Body of pancreas (tissue), 4 donors: Measurements from ENCODE around the gene TADA2A. TPM values are rescaled to one million over a fixed set of nuclear protein-coding genes. Genes with fewer than 3 reads are reported as not detected.
A peak's percentile ranks its signal among the peaks of the same experiment; 100 is the strongest.

Experiments used
- ATAC-seq: fragments of 150-250 bp; one replicate; pipeline ENCODE4 v1.9.1; 2016
- DNase-seq, 4 donors: peaks; one replicate each; pipeline ENCODE4 v3.0.0-alpha.2; 2019
- H3K27ac ChIP-seq, 4 donors: fragments of 200-600 bp; sonication (generic); 1 replicate in 3 of 4; 2 replicates in 1 of 4; pipeline versions ENCODE4 v1.5.1 to v1.6.1; 2016 to 2019; ENCODE audit warnings: mild to moderate bottlenecking in 1 of 4, mixed read lengths in 1 of 4, moderate library complexity in 1 of 4
- H3K27me3 ChIP-seq, 2 donors: fragments of 200-600 bp; sonication (generic); one replicate each; pipeline ENCODE4 v1.6.0; 2016; ENCODE audit warnings: mild to moderate bottlenecking in 1 of 2
- H3K36me3 ChIP-seq, 2 donors: fragments of 200-600 bp; sonication (generic); replicated peaks in 1 of 2; 2 replicates each; pipeline ENCODE4 v1.5.1; 2016; ENCODE audit warnings: low read depth in 2 of 2; ENCODE audit not compliant: insufficient read depth in 1 of 2
- H3K4me1 ChIP-seq: fragments of 200-600 bp; sonication (generic); one replicate; pipeline ENCODE4 v1.6.0; 2016
- H3K4me3 ChIP-seq, 2 donors: fragments of 200-600 bp; sonication (generic); 1 replicate in 1 of 2; 2 replicates in 1 of 2; pipeline ENCODE4 v1.5.1; 2016 to 2019
- H3K9me3 ChIP-seq, 3 donors: fragments of 200-600 bp; sonication (generic); 1 replicate in 2 of 3; 2 replicates in 1 of 3; pipeline ENCODE4 v1.5.1; 2016
- CTCF ChIP-seq, 7 experiments: fragments of 450-650 bp in 4 of 7; fragments of 200-600 bp in 3 of 7; sonication (generic) in 3 of 7; IDR thresholded peaks; one replicate each; pipeline ENCODE4 v1.5.1; 2016 to 2019; ENCODE audit warnings: antibody characterized with exemption in 7 of 7
- POLR2A ChIP-seq, 3 donors: fragments of 450-650 bp; IDR thresholded peaks; one replicate each; pipeline ENCODE4 v1.6.1; 2016; ENCODE audit warnings: antibody characterized with exemption in 3 of 3, mild to moderate bottlenecking in 2 of 3
- WGBS, 2 donors: methylation state at CpG; one replicate each; pipeline ENCODE4 v1.1.5; 2017; 5-methylcytosine and 5-hydroxymethylcytosine counted together
- intact Hi-C: fragments of 100-400 bp; cut with DNase I; formaldehyde crosslinking; loops from one replicate; pipeline ENCODE4 v1.15.1; 2023
- total RNA-seq, 2 donors: library from RNA; depleted of rRNA; stranded (reverse); fragments of >200 nt; gene quantifications; one replicate each; pipeline ENCODE4 v1.1.0, GENCODE V29; 2016

The TADA2A gene
- total RNA-seq, 2 donors from 2014 or later: 9.9 to 13.5 TPM

GRCh38 chr17:37359682-37360188 is 47.0 kb upstream of the TADA2A start:
- H3K27ac ChIP-seq: peak overlapping the region; percentile 71 to 88 (median 85)
- H3K4me1 ChIP-seq: peaks cover 36% of the 10 kb centered on the region
- H3K36me3 ChIP-seq: no peaks in the 10 kb centered on the region
- no peaks in the 10 kb centered on the region for H3K9me3 ChIP-seq
- no peak for ATAC-seq
- DNase-seq: no peak
- TF ChIP-seq POLR2A (IDR thresholded peaks at IDR 0.05): peak in 2 of 3 donors; percentile 2 to 8
- TF ChIP-seq CTCF (IDR thresholded peaks at IDR 0.05): no peak
- no peaks in the 10 kb centered on the region for H3K27me3 ChIP-seq
- peak overlapping the region in 1 of 2 donors; percentile 9 for H3K4me3 ChIP-seq
- intact Hi-C loops: no loop called here
- 9 to 12% methylated on average over 18 of the region's 18 CpGs for WGBS, 2 donors

- 66 to 76% methylated on average over 3 of the region's 3 CpGs for WGBS, 2 donors
- ATAC-seq (no peak), DNase-seq (no peak)
- no peaks in the 10 kb centered on the region for H3K27me3 ChIP-seq
- intact Hi-C loops: no loop called here
- no peaks in the 10 kb centered on the region for H3K36me3 ChIP-seq
- H3K9me3 ChIP-seq: no peaks in the 10 kb centered on the region
- TF ChIP-seq POLR2A (IDR thresholded peaks at IDR 0.05) (no peak), CTCF (IDR thresholded peaks at IDR 0.05) (no peak)
- H3K27ac ChIP-seq: peak overlapping the region in 1 of 4 donors; percentile 87
- no peak overlapping the region for H3K4me3 ChIP-seq
- peaks cover 36% of the 10 kb centered on the region for H3K4me1 ChIP-seq
Measured at GRCh38 chr17:37360632-37361031, 46.1 kb upstream of the TADA2A start.

- ATAC-seq (no peak), DNase-seq (no peak)
- Histone ChIP-seq H3K27ac (no peak overlapping the region), H3K9me3 (no peaks in the 10 kb centered on the region), H3K27me3 (no peaks in the 10 kb centered on the region), H3K4me1 (peaks cover 33% of the 10 kb centered on the region), H3K4me3 (no peak overlapping the region), H3K36me3 (no peaks in the 10 kb centered on the region)
- intact Hi-C loops: no loop called here
- TF ChIP-seq POLR2A (IDR thresholded peaks at IDR 0.05) (no peak), CTCF (IDR thresholded peaks at IDR 0.05) (no peak)
- 85 to 90% methylated on average over 4 of the region's 4 CpGs for WGBS, 2 donors
Measured at GRCh38 chr17:37361543-37361942, 45.1 kb upstream of the TADA2A start.

GRCh38 chr17:37365589-37365988 is 41.1 kb upstream of the TADA2A start:
- Histone ChIP-seq H3K27me3 (no peaks in the 10 kb centered on the region), H3K4me3 (no peak overlapping the region), H3K36me3 (no peaks in the 10 kb centered on the region), H3K9me3 (no peaks in the 10 kb centered on the region), H3K4me1 (peaks cover under 1% of the 10 kb centered on the region), H3K27ac (no peak overlapping the region)
- intact Hi-C loops: no loop called here
- ATAC-seq (no peak), DNase-seq (no peak)
- 61 to 72% methylated on average over 1 of the region's 1 CpG for WGBS, 2 donors
- TF ChIP-seq CTCF (IDR thresholded peaks at IDR 0.05) (no peak), POLR2A (IDR thresholded peaks at IDR 0.05) (no peak)

DNA sequence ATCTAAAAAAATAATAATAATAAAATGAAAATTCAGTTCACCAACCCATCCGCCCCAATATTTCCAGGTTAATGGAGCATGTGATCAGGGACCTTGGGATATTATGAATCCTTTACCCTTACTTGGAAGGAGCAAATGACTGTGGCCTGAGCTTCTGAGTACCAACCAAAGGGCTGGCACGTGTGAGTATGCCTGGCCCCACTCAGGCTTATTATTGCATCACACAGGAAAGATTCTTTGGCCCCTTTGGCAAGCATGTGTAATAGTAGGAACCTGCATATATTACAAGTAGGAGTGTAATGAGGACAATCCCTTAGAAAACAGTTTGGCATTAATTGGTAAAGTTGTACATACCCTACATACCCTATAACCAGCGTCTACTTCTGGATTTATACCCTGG is 38.1 kb upstream of the TADA2A start:
- H3K27ac ChIP-seq: no peak overlapping the region
- no peaks in the 10 kb centered on the region for H3K4me1 ChIP-seq
- no peak for ATAC-seq
- 74 to 86% methylated on average over 3 of the region's 3 CpGs for WGBS, 2 donors
- intact Hi-C loops: no loop called here
- no peak for DNase-seq
- no peak overlapping the region for H3K4me3 ChIP-seq
- no peaks in the 10 kb centered on the region for H3K9me3 ChIP-seq
- no peak for TF ChIP-seq CTCF (IDR thresholded peaks at IDR 0.05)
- TF ChIP-seq POLR2A (IDR thresholded peaks at IDR 0.05): no peak
- H3K36me3 ChIP-seq: no peaks in the 10 kb centered on the region
- no peaks in the 10 kb centered on the region for H3K27me3 ChIP-seq
